K562 (cell line): ENCODE measurements around the gene WDR64. TPM values are rescaled to one million over a fixed set of nuclear protein-coding genes. Genes with fewer than 3 reads are reported as not detected.

Source experiments
- BRD4 ChIP-seq: fragments of 200-600 bp; sonication (generic); IDR thresholded peaks from 2 replicates; pipeline ENCODE4 v1.6.1; 2017; ENCODE audit warnings: inconsistent platforms
- FOXA3 ChIP-seq, 2 experiments: fragments of 450-650 bp in 1 of 2; sonication (generic) in 1 of 2; formaldehyde crosslinking; IDR thresholded peaks in 1 of 2; conservative IDR thresholded peaks in 1 of 2; 2 replicates each; pipeline versions ENCODE4 v1.4.0 to v1.8.0; 2020 to 2022; ENCODE audit warnings: mild to moderate bottlenecking in 2 of 2, missing genetic modification reagents in 1 of 2
- NEUROD1 ChIP-seq: fragments of 150-350 bp; IDR thresholded peaks from 2 replicates; pipeline ENCODE4 v1.6.1; 2014; ENCODE audit warnings: borderline replicate concordance, low read length, low read depth; ENCODE audit not compliant: partially characterized antibody
- RBM22 ChIP-seq: fragments of 200-400 bp; formaldehyde crosslinking; IDR thresholded peaks from 2 replicates; pipeline ENCODE4 v1.6.1; 2018; ENCODE audit warnings: low read length, low read depth; ENCODE audit not compliant: poor library complexity, severe bottlenecking
- SREBF2 ChIP-seq: sonication (generic); formaldehyde crosslinking; IDR thresholded peaks from 2 replicates; pipeline ENCODE4 v1.4.0; 2020; ENCODE audit warnings: mild to moderate bottlenecking, missing genetic modification reagents
- STAG1 ChIP-seq: sonication (generic); formaldehyde crosslinking; IDR thresholded peaks from 2 replicates; pipeline ENCODE4 v1.5.0; 2020; ENCODE audit warnings: missing genetic modification reagents, borderline replicate concordance
- ZNF551 ChIP-seq: fragments of 250-450 bp; sonication (Bioruptor Pico); IDR thresholded peaks from 2 replicates; pipeline ENCODE4 v1.5.0; 2021; ENCODE audit warnings: mild to moderate bottlenecking, moderate library complexity
- ZNF76 ChIP-seq: fragments of 250-450 bp; sonication (Bioruptor Pico); IDR thresholded peaks from 2 replicates; pipeline ENCODE4 v1.4.0; 2020; ENCODE audit warnings: mild to moderate bottlenecking, moderate library complexity, borderline replicate concordance
- polyA plus RNA-seq, 8 experiments: library from polyadenylated mRNA; depleted of rRNA in 4 of 8; stranded (reverse) in 5 of 8; unstranded in 3 of 8; fragments of >200 nt; fragmentation: Nextera tagmentation in 2 of 8; fragmentation: Illumina TruSeq in 1 of 8; extraction: Ambion mirVana in 2 of 8; extraction: Trizol in 1 of 8; gene quantifications; 2 replicates each; pipeline versions ENCODE4 v1.2.1 to v1.2.3, GENCODE V29; 2011 to 2014; ENCODE audit warnings: inconsistent platforms in 1 of 8, missing spikeins in 1 of 8
- total RNA-seq, 7 experiments: library from RNA; depleted of rRNA in 6 of 7; stranded (reverse); fragments of >200 nt in 6 of 7; fragmentation: Illumina TruSeq in 2 of 7; extraction: Trizol in 2 of 7; gene quantifications; 2 replicates each; pipeline versions ENCODE4 v1.2.1 to v1.2.3, GENCODE V29; 2011 to 2021; ENCODE audit warnings: low replicate concordance in 1 of 7
- TF ChIP-seq, protein P1 (sequence below): sonication (generic); formaldehyde crosslinking; IDR thresholded peaks from 2 replicates; pipeline ENCODE4 v1.4.0; 2020; ENCODE audit warnings: mild to moderate bottlenecking, missing genetic modification reagents
- TF ChIP-seq, protein P2 (sequence below), 2 experiments: fragments of 450-650 bp; IDR thresholded peaks; 2 replicates each; pipeline ENCODE4 v1.6.1; 2016; ENCODE audit warnings: mild to moderate bottlenecking in 2 of 2, borderline replicate concordance in 1 of 2, low read depth in 1 of 2, moderate library complexity in 1 of 2

WDR64 gene
- total and polyA plus RNA-seq, 9 of the 15 experiments (the other 6 are each of a cell fraction or from before 2014, with no cell fraction given) = 0.06 to 0.29 (median 0.19) TPM; not detected in 5

DNA sequence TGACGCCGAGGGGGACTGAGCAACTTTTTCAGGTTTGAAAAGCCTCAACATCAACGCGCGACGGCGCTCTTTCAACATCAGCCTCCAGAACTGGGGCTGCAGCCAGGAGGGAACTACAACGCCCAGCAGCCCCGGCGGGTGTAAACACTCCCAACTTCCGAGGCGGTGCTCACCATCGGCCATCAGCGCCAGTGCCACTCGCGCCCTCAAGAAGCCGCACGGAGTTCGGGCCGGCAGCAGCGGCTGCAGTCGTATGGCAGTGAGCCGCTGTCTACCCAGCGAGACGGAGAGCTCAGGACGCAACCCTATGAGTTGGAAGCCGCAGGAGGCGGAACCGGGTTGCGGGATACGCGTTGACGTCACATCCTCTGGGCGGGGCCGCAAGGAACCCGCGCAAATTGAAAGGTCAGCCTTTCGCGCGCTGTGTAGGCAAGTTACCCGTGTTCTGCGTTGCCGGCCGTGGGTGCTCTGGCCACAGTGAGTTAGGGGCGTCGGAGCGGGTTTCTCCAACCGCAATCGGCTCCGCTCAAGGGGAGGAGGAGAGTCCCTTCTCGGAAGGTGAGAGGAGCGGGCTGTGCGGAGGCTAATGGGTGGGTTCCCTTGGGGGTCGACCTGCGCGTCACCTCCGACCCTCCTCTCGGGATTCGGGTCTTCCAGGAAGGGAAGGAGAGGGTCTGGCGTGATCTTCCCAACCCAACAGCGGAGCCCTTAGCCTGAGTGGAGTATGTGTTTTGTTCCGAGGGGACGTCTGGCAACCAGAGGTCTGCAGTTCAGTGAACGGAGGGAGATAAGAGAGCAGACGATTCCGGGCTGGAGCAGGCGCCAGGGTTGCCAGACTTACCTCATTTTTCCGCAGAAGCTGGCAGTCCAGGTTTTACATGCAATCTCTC lies 196.0 kb downstream of the WDR64 start, which contains the start of gene EXO1 (continued):
- no peak for TF ChIP-seq ZNF551
- TF ChIP-seq RBM22 = peak; percentile 76
- no peak for TF ChIP-seq STAG1 (CRISPR knock-in tag)
- no peak for TF ChIP-seq BRD4
- TF ChIP-seq SREBF2 = peak; percentile 50; the same call in 1 of the 2 replicates
- no peak for TF ChIP-seq NEUROD1
- TF ChIP-seq, protein P1, sequence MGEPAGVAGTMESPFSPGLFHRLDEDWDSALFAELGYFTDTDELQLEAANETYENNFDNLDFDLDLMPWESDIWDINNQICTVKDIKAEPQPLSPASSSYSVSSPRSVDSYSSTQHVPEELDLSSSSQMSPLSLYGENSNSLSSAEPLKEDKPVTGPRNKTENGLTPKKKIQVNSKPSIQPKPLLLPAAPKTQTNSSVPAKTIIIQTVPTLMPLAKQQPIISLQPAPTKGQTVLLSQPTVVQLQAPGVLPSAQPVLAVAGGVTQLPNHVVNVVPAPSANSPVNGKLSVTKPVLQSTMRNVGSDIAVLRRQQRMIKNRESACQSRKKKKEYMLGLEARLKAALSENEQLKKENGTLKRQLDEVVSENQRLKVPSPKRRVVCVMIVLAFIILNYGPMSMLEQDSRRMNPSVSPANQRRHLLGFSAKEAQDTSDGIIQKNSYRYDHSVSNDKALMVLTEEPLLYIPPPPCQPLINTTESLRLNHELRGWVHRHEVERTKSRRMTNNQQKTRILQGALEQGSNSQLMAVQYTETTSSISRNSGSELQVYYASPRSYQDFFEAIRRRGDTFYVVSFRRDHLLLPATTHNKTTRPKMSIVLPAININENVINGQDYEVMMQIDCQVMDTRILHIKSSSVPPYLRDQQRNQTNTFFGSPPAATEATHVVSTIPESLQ (CRISPR knock-in tag) = peak; percentile 93; the same call in 1 of the 2 replicates
- TF ChIP-seq ZNF76 (CRISPR knock-in tag) = no peak
- TF ChIP-seq, protein P2, sequence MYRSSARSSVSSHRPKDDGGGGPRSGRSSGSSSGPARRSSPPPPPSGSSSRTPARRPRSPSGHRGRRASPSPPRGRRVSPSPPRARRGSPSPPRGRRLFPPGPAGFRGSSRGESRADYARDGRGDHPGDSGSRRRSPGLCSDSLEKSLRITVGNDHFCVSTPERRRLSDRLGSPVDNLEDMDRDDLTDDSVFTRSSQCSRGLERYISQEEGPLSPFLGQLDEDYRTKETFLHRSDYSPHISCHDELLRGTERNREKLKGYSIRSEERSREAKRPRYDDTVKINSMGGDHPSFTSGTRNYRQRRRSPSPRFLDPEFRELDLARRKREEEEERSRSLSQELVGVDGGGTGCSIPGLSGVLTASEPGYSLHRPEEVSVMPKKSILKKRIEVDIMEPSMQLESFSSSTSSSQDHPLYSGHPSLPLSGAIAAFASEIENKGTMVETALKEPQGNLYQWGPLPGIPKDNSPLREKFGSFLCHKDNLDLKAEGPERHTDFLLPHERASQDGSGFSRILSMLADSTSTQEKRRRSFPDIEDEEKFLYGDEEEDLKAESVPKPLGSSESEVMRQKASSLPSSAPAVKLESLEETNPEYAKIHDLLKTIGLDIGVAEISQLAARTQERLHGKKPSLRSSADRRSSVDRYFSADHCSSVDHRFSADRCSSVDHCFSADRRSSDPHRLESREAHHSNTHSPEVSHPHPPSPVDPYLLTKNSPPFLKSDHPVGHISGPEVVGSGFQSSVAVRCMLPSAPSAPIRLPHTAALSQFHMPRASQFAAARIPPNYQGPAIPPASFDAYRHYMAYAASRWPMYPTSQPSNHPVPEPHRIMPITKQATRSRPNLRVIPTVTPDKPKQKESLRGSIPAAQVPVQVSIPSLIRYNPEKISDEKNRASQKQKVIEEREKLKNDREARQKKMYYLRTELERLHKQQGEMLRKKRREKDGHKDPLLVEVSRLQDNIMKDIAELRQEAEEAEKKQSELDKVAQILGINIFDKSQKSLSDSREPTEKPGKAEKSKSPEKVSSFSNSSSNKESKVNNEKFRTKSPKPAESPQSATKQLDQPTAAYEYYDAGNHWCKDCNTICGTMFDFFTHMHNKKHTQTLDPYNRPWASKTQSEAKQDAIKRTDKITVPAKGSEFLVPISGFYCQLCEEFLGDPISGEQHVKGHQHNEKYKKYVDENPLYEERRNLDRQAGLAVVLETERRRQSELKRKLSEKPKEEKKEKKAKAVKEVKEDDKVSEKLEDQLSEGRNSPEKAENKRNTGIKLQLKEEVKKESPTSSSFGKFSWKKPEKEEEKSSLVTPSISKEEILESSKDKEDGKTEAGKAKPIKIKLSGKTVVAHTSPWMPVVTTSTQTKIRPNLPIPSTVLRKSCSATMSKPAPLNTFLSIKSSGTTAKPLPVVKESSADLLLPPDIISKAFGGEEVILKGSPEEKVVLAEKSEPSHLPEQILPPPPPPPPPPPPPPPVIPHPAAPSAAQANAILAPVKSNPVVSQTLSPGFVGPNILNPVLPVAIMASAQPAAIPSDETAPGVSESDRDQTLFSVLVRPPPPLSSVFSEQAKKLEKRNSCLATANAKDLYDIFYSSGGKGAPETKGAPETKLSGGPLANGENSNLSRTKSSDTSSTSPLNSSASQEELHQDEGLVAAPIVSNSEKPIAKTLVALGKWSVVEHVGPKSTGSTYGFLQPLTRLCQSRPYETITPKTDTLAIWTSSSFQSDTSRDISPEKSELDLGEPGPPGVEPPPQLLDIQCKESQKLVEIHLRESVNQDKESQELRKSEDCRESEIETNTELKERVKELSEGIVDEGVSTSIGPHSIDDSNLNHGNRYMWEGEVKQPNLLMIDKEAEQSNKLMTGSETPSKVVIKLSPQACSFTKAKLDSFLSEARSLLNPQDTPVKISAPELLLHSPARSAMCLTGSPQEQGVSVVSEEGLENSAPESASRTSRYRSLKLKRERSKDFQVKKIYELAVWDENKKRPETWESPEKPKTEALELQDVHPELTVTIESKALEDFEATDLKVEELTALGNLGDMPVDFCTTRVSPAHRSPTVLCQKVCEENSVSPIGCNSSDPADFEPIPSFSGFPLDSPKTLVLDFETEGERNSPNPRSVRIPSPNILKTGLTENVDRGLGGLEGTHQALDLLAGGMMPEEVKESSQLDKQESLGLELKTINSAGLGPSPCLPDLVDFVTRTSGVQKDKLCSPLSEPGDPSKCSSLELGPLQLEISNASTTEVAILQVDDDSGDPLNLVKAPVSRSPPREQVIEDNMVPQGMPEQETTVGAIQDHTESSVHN (IDR thresholded peaks at IDR 0.05; ENCODE audit: borderline replicate concordance in 1 of 2, low read depth in 1 of 2) = no peak
- TF ChIP-seq FOXA3 (CRISPR knock-in tag; conservative IDR thresholded peaks at IDR 0.05 in 1 of 2, IDR thresholded peaks at IDR 0.05 in 1 of 2) = peak; percentile 65 to 93
